NCI-H2196 (cell line): ENCODE measurements around the gene CHFR.
A peak's percentile ranks its signal among the peaks of the same experiment; 100 is the strongest.
"Not testable (repeated sequence)": the region's sequence is repeated elsewhere in the genome, so short reads cannot be mapped to it uniquely, and the experiment has no call there.

Source experiments
- DNase-seq: peaks from one replicate; lab custom pipeline; 2025; ENCODE audit not compliant: unreplicated experiment; lab: John Stamatoyannopoulos, UW

Gene CHFR, protein sequence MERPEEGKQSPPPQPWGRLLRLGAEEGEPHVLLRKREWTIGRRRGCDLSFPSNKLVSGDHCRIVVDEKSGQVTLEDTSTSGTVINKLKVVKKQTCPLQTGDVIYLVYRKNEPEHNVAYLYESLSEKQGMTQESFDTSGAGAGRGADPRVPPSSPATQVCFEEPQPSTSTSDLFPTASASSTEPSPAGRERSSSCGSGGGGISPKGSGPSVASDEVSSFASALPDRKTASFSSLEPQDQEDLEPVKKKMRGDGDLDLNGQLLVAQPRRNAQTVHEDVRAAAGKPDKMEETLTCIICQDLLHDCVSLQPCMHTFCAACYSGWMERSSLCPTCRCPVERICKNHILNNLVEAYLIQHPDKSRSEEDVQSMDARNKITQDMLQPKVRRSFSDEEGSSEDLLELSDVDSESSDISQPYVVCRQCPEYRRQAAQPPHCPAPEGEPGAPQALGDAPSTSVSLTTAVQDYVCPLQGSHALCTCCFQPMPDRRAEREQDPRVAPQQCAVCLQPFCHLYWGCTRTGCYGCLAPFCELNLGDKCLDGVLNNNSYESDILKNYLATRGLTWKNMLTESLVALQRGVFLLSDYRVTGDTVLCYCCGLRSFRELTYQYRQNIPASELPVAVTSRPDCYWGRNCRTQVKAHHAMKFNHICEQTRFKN

DNA sequence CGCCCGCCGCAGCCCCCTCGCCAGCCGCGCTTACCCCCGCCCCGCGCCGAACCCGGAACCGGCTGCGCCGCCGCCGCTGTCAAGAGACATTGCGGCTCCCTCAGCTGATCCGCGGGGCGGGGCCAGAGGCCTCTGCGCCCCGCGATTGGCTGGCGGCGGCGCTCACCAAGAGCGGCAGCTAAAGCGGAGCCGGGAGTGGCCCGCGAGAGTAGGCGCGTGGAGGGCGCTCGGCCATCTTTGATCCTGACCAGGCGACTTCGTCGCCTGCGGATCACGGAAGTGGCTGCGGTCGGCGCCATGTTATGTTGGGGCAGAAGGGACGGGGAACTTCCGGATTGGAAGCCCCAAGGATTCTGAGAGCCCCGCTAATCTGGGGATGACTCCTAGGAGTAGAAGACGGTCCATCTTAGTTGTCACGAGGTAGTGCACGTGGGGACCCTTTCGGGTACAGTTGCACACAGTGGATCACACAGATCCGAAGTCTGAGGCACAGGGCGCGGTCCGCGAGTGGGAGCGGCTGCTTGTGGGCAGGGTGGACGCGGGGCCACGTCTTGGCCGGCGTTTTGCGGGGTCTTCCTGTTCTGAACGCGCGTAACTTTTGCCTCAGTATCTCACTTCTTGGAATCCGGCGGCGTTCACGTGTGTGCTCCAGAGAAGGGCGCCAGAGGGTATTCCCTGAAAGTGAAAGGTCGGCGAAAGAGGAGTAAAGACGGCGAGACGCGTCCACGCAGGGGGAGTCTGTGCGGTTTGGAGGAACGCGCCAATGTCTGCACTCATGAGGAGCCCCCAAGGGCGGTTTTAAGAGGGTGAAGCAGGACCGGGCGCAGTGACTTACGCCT is at the start of gene CHFR:
Gene CHFR (minus strand): TSS at position 93 of the 839 bp plus-strand sequence. CDS start 277 bp downstream, outside the sequence.
- DNase-seq = peak; percentile 98

DNA sequence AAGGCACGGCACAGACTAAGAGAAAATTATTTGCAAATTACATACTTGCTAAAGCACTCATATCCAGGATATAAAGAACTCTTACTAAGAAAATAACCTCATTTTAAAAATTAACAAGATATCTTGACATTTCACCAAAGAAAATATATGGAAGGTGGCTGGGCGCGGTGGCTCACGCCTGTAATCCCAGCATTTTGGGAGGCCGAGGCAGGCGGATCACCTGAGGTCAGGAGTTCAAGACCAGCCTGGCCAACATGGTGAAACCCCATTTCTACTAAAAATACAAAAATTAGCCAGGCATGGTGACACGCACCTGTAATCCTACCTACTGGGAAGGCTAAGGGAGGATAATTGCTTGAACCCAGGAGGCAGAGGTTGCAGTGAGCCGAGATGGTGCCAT is 49.5 kb upstream of the CHFR start:
- not testable (repeated sequence) for DNase-seq

DNA sequence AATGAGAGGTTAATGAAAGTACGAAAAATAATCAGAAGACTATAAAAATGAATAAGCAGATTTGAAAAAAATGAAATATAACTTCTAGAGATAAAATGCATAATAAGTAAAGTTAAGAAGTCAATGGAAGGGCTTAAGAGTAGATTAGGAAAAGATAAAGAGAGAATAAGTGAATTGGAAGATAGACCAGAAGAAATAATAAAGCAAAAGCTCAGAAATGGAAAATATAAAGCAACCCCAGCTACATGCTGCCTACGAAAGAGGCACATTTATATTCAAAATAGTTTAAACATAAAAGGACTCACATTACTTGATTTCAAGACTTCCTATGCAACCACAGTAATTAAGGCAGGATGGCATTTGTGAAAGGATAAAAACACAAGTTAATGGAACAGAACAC is 48.8 kb upstream of the CHFR start:
- DNase-seq = no peak

DNA sequence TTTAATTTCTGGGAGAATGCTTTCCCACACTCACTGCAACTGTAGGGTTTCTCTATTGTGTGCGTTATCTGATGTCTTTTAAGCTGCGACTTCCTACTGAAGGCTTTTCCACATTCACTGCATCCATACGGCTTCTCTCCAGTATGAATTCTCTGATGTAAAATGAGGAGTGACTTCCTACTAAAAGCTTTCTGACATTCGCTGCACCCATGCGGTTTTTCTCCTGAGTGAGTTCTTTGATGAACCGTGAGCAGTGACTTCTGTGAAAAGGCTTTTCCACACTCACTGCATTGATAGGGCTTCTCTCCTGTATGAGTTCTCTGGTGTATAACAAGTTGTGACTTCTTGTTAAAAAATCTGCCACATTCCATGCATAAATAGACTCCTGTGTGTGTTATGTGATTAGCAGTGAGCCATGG is 39.0 kb upstream of the CHFR start:
- DNase-seq = no peak

DNA sequence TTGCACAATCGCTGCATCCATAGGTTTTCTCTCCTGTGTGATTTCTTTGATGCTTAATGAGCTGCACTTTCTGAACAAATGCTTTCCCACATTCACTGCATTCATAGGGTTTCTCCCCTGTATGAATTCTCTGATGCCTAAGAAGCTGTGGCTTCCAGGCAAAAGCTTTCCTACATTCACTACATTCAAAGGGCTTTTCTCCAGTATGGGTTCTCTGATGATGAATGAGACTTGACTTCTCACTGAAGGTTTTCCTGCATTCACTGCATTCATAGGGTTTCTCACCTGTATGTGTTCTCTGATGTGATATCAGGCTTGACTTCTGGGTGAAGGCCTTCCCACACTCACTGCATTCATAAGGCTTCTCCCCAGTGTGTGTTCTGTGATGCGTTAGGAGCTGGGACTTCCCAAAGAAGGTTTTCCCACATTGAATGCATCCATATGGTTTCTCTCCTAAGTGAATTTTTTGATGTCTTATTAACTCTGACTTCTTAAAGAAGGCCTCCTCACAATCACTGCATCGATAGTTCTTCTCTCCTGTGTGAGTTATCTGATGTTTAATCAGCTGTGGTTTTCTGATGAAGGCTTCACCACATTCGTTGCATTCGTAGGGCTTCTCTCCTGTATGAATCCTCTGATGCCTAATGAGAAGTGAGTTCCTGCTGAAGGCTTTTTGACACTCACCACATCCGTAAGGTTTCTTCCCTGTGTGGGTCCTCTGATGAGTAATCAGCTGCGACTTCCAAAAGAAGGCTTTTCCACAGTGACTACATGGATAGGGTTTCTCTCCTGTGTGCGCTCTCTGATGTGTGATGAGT is 38.4 kb upstream of the CHFR start:
- no peak for DNase-seq

DNA sequence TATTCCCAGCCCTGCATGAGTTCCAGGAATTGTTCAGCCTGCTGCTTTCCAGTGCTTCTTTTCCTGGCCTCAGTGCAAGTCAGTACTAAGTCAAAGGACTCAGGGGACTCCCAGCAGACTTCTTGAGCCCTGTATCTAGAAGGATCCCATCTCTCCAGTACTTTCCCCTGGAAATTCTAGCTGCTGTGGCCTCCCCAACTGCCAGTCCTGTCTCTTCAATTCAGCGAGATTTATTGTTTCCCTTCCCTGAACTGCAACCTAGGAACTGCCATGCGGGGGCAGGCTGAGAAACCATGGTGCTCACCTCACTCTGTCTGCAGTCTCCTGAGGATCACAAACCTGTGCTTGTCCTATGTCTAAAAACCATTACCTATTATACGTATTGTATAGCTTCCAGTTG is 37.0 kb upstream of the CHFR start:
- no peak for DNase-seq

DNA sequence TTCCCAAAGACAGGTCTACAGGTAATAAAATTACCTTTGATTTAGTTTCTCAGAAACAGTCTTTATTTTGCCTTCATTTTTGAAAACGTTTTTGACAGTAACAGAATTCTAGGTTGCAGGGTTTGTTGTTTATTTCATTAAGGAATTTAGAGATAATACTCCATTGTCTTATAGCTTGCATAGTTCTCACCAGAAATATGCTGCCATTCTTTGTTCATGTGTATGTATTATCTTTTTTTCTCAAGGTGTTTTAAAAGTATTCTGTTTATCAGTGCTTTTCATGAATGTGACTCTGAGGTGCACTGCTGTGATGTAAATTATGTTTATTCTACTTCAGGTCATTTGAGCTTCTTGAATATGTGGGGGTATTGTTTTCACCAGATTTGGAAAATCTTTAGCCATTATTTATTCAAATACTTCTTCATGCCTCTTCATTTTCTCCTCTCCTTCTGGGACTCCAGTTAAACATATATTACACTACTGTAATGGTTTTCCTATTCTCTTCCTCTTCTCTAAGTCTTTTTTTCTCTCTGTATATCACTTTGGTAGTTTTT is 36.0 kb upstream of the CHFR start:
- DNase-seq = no peak

DNA sequence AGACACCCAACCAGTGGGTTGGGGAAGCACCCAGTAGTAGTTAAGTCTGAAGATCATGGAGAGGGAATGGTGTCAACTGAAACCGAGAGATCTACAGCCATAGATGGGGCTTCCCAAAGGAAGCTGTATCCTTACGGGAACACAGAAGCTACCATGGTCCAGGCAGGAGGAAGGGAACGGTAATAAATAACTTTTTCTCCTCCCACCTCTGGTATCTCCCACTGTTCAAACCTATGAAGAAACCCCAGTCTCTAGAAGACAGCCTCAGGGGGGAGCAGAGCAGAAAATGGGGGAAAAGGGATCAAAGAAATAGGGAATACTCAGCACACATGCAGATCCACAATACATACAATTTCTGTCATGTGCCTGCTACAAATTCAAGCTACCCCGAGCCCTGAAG is 35.3 kb upstream of the CHFR start:
- DNase-seq = no peak

DNA sequence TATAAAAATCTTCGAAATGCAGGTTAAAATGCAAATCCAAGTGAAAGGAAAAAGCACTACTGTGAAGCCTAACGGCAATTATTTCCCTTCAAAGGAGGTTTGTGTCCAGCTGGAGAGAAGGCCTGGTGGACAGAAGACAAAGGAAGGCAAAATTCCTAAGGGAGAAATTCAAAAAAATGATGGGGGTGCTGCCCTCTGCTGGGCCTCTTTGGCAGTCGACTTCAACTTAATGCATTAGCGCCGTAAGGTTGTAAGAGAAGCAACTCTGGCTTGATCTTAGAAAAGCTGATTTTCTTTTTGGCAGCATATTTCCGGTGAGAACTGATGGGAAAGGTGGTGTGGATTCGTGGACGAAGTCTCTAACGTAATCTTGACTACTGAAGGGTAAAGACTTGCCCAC is 34.3 kb upstream of the CHFR start:
- no peak for DNase-seq

DNA sequence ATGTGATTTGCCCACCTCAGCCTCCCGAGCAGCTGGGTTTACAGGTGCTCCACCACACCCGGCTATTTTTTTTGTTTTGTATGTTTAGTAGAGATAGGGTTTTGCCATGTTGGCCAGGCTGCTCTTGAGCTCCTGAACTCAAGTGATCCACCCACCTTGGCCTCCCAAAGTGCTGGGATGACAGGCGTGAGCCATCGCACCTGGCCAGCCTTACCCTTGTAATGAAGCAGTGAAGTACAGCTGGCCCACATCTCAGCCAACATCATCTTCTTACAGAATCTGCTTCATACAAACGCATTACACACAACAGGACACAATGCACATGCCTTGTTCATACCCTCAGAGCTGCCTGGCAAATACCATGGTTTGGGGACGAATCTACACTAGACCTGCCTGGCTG is 31.3 kb upstream of the CHFR start:
- DNase-seq = no peak

DNA sequence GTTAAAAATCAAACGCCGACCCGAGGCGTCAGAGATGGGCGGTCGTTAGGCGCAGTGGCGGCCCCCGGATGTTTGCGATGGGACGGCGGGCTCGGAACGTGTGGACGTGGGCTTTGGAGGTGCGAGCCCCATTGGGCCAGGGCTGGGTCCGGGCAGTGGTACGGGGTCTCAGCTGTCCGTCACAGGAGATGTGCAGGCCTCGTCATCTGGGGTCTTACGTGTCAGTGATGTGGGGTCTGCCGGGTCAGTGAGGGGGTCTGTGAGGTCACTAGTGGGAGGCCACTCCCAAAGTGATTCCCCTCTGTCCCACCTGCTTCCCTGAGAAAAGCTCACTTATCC is 21.6 kb upstream of the CHFR start:
- DNase-seq = no peak

DNA sequence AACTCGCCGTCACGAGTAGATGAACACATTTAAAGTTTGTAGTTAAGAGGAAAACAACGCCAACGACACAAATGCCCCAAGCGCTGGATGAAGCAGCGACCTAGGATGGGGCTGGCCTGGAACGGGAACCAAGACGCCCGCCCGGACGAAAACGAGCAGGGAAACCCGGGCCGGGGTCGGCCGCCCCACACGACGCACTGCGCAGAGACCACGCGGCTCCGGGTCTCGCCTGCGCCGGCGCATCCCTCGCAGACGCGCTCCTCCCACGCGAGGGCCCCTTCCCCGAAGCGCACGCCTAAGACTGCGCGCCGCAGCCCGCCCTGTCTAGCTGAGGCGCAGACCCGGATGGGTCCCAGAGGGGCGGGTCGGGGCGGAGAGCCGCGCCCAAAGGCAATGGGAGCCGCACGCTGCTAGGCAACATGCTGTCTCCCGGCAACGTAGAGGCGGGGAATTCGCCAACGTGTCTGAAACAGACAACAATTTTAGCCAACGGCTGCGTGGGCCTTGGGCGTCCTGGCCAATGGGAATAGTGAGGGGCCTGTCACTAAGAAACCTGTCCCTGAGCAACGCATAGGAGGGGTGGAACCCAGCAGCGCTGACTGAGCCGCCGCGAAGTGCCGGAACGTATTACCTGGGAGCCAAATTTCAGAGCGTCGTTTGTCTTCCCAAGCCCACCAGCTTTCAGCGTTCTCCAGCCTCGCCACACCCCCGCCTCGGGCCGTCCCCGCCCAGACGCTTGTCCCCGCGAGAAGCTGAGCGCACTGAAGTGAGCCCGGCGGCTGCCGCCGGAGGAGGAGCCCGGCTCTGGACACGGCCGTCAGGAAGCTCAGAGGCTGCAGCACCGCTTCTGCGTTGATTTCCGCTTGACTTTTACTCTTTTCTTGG is 21.0 kb upstream of the CHFR start:
- peak; percentile 98 for DNase-seq

DNA sequence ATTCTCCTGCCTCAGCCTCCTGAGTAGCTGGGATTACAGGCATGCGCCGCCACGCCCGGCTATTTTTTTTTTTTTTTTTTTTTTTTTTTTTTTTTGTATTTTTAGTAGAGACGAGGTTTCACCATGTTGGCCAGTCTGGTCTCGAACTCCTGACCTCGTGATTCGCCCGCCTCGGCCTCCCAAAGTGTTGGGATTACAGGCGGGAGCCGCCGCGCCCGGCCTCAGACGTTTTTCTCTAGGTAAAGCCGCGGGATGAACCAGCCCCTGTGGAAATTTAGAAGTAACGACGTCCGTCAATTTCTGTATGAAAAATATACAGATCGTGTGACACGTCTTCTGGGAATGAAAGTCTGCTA is 20.4 kb upstream of the CHFR start:
- DNase-seq = not testable (repeated sequence)

DNA sequence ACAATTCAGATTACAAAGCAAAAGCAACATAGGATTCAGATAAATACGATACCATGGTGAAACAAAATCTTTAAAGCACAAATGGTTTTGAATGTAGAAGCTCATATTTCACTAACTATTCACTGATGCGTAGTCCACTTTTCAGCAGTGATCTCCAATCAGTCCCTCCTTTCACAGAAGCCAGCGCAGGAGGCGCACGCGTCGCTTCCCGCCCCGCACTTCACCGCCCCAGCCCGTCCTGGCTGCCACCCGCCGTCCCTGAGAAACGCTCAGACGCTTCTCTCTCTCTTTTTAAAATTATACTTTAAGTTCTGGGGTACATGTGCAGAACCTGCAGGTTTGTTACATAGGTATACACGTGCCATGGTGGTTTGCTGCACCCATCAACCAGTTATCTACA is 19.8 kb upstream of the CHFR start:
- no peak for DNase-seq

DNA sequence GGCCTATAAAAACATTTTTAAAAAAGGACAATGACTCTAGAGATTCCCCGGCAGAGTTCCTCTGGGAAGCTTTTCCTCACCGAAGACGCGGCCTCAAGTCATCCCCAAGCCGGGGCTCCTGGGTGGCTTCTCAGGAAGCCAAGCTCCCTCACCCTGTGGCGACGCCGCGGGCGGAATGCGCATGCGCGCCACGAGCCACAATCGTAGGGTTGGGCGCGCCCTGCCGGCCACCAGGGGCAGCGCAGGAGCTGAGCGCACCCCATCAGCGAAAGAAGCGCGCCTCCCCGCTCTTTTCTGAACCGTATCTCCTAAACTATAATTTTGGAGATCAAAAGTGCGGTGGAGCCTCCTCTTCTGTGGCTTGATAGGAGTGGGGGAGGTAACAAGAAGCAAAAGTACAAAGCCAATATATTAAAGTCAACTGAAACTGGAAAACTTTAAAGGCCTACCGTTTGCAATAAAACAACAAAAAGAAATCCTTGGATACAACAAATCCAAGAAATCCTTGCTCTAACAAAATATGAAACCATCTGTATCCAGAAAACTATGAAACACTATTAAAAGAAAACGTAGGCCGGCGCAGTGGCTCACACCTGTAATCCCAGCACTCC is 17.4 kb upstream of the CHFR start:
- DNase-seq = no peak

DNA sequence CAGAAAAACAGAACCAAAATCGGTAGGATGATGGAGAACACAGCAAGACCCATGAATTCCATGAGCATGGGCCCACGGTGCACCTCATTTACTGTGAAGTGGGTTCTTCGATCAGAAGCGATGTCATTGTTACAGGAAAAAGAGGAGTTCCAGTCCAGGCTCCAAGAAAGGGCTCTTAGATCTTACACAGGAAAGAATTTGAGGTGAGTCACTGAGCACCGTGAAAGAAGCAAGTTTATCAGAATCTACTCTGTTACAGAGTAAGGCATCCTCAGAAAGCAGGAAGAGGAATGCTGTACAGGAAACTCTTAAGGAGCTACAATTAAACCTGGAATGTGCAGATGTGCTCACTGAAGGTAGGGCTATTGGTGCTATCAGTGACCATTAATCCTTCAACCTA is 11.6 kb upstream of the CHFR start:
- no peak for DNase-seq

DNA sequence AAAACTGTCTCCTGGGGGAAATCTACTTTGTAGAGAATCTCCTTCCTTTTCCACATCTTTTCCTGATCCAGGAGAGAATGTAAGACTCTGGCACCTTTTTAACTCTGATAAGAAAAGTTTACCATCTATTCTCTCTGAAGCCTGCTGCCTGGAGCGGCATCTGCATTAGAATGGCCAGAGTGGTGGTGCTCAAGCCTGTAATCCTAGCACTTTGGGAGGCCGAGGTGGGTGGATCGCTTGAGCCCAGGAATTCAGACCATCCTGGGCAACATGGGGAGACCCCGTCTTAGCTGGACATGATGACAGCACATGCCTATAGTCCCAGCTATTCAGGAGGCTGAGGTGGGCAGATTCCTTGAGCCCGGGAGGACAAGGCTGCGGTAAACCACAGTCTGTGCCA is 1.4 kb upstream of the CHFR start:
- DNase-seq = no peak

DNA sequence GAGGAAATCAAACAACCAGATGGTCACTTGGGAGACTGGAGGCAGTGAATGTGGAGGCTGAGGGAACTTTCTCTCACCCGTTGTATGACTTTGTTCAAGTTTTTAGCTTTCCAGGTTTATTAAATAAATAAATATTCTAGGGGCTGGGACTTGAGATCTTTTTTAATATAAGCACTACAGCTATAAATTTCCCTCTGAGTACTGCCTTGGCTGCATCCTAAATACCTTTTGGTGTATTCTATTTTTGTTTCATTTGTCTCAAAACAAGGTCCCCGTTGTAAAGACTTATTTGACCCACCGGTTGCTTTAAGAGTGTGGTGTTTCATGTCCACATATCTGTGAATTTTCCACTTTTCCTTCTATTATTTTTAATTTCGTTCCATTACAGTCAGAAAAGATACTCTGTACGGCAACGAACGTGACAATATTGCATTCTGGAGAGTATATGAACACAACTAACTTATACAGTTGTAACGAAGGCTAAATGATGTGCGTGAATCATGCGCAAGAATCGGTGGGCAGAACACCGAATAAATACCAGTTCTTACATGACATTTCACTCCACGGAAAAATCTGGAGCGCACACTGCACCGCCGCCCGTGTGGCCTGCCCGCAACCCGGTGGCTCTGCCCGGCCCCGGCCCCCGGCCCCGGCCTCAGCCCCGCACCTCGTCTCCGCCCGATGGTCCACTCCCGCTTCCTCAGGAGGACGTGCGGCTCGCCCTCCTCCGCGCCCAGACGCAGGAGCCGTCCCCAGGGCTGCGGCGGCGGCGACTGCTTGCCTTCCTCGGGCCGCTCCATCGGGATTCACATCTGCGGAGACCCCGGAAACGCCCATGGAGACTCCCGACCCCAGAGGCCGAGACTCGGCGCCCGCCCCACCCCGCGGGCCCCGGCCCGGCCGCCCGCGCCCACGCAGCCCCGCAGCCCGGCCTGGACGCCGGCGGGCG is 602 bp downstream of the CHFR start:
- no peak for DNase-seq
